Measurements from ENCODE around the gene PPP1R12B.
"Not testable (repeated sequence)": the region's sequence is repeated elsewhere in the genome, so short reads cannot be mapped to it uniquely, and the experiment has no call there.

Gene PPP1R12B

GRCh38 chr1:202546377-202546776, 197.9 kb downstream of the PPP1R12B start:
- not testable (repeated sequence) for H3K36me3 Mint-ChIP-seq (ENCODE audit: low read depth); DNase-seq; H3K4me3 Mint-ChIP-seq; H3K27ac Mint-ChIP-seq; H3K27me3 Mint-ChIP-seq; H3K9me3 Mint-ChIP-seq
- H3K4me1 Mint-ChIP-seq (ENCODE audit: low read depth) = peaks cover 11% of the 10 kb centered on the region

GRCh38 chr1:202546796-202547195, 198.3 kb downstream of the PPP1R12B start:
- not testable (repeated sequence) for H3K9me3 Mint-ChIP-seq; H3K27me3 Mint-ChIP-seq; H3K27ac Mint-ChIP-seq; H3K36me3 Mint-ChIP-seq (ENCODE audit: low read depth); DNase-seq; H3K4me3 Mint-ChIP-seq
- H3K4me1 Mint-ChIP-seq (ENCODE audit: low read depth) = peaks cover 11% of the 10 kb centered on the region

GRCh38 chr1:202547215-202547614, 198.7 kb downstream of the PPP1R12B start:
- no peak overlapping the region for H3K27ac Mint-ChIP-seq

GRCh38 chr1:202550088-202550487, 201.6 kb downstream of the PPP1R12B start:
- not testable (repeated sequence) for H3K36me3 Mint-ChIP-seq (ENCODE audit: low read depth); H3K4me3 Mint-ChIP-seq; H3K27ac Mint-ChIP-seq; H3K9me3 Mint-ChIP-seq; H3K27me3 Mint-ChIP-seq; DNase-seq
- peaks cover 14% of the 10 kb centered on the region for H3K4me1 Mint-ChIP-seq (ENCODE audit: low read depth)

More at GRCh38 chr1:202547215-202547614, 198.7 kb downstream of the PPP1R12B start:
- no peak for DNase-seq
- peaks cover 11% of the 10 kb centered on the region for H3K4me1 Mint-ChIP-seq (ENCODE audit: low read depth)
- H3K27me3 Mint-ChIP-seq = no peaks in the 10 kb centered on the region
- no peak overlapping the region for H3K4me3 Mint-ChIP-seq
- H3K9me3 Mint-ChIP-seq = no peaks in the 10 kb centered on the region
- H3K36me3 Mint-ChIP-seq (ENCODE audit: low read depth) = peaks cover 4% of the 10 kb centered on the region

GRCh38 chr1:202551683-202552082, 203.2 kb downstream of the PPP1R12B start:
- peaks cover 9% of the 10 kb centered on the region for H3K4me1 Mint-ChIP-seq (ENCODE audit: low read depth)
- peaks cover 4% of the 10 kb centered on the region for H3K36me3 Mint-ChIP-seq (ENCODE audit: low read depth)
- H3K9me3 Mint-ChIP-seq = no peaks in the 10 kb centered on the region
- no peak for DNase-seq
- H3K4me3 Mint-ChIP-seq = no peak overlapping the region
- no peak overlapping the region for H3K27ac Mint-ChIP-seq
- H3K27me3 Mint-ChIP-seq = no peaks in the 10 kb centered on the region

- not testable (repeated sequence) for H3K27ac Mint-ChIP-seq; H3K9me3 Mint-ChIP-seq; H3K4me1 Mint-ChIP-seq (ENCODE audit: low read depth); H3K27me3 Mint-ChIP-seq; H3K36me3 Mint-ChIP-seq (ENCODE audit: low read depth); DNase-seq; H3K4me3 Mint-ChIP-seq
Observed at GRCh38 chr1:202552615-202553014, 204.1 kb downstream of the PPP1R12B start.

- DNase-seq; H3K27ac Mint-ChIP-seq; H3K4me1 Mint-ChIP-seq (ENCODE audit: low read depth); H3K4me3 Mint-ChIP-seq; H3K36me3 Mint-ChIP-seq (ENCODE audit: low read depth); H3K27me3 Mint-ChIP-seq; H3K9me3 Mint-ChIP-seq: not testable (repeated sequence)
Observed at GRCh38 chr1:202553078-202553477, 204.6 kb downstream of the PPP1R12B start.

- DNase-seq = no peak
- Mint-ChIP-seq H3K4me1 (ENCODE audit: low read depth) (peaks cover 3% of the 10 kb centered on the region), H3K9me3 (no peaks in the 10 kb centered on the region), H3K27me3 (no peaks in the 10 kb centered on the region), H3K4me3 (no peak overlapping the region), H3K36me3 (ENCODE audit: low read depth) (peaks cover 4% of the 10 kb centered on the region), H3K27ac (no peak overlapping the region)
Observed at GRCh38 chr1:202553560-202554038, 205.1 kb downstream of the PPP1R12B start.

GRCh38 chr1:202554619-202555018, 206.1 kb downstream of the PPP1R12B start:
- H3K9me3 Mint-ChIP-seq, DNase-seq, H3K27me3 Mint-ChIP-seq: not testable (repeated sequence)

GRCh38 chr1:202556037-202556436, 207.5 kb downstream of the PPP1R12B start:
- H3K27me3 Mint-ChIP-seq; DNase-seq; H3K4me1 Mint-ChIP-seq (ENCODE audit: low read depth); H3K36me3 Mint-ChIP-seq (ENCODE audit: low read depth); H3K9me3 Mint-ChIP-seq; H3K27ac Mint-ChIP-seq; H3K4me3 Mint-ChIP-seq: not testable (repeated sequence)

More at GRCh38 chr1:202554619-202555018, 206.1 kb downstream of the PPP1R12B start:
- H3K27ac Mint-ChIP-seq; H3K36me3 Mint-ChIP-seq (ENCODE audit: low read depth); H3K4me3 Mint-ChIP-seq; H3K4me1 Mint-ChIP-seq (ENCODE audit: low read depth): not testable (repeated sequence)

GRCh38 chr1:202557662-202558061, 209.2 kb downstream of the PPP1R12B start:
- H3K27me3 Mint-ChIP-seq; H3K4me3 Mint-ChIP-seq; H3K4me1 Mint-ChIP-seq (ENCODE audit: low read depth); H3K36me3 Mint-ChIP-seq (ENCODE audit: low read depth); H3K27ac Mint-ChIP-seq; DNase-seq; H3K9me3 Mint-ChIP-seq: not testable (repeated sequence)

- no peak for DNase-seq
- Mint-ChIP-seq H3K36me3 (ENCODE audit: low read depth) (peaks cover 9% of the 10 kb centered on the region), H3K4me3 (no peak overlapping the region), H3K27me3 (no peaks in the 10 kb centered on the region), H3K27ac (no peak overlapping the region), H3K9me3 (no peaks in the 10 kb centered on the region), H3K4me1 (ENCODE audit: low read depth) (peaks cover 11% of the 10 kb centered on the region)
Observed at GRCh38 chr1:202561240-202561639, 212.7 kb downstream of the PPP1R12B start.

- Mint-ChIP-seq H3K4me1 (ENCODE audit: low read depth) (peaks cover 12% of the 10 kb centered on the region), H3K27me3 (no peaks in the 10 kb centered on the region), H3K4me3 (no peak overlapping the region), H3K27ac (no peak overlapping the region), H3K9me3 (no peaks in the 10 kb centered on the region), H3K36me3 (ENCODE audit: low read depth) (peaks cover 9% of the 10 kb centered on the region)
- DNase-seq = no peak
Observed at GRCh38 chr1:202561726-202562443, 213.4 kb downstream of the PPP1R12B start.

- Mint-ChIP-seq H3K4me3 (no peak overlapping the region), H3K27me3 (no peaks in the 10 kb centered on the region), H3K9me3 (no peaks in the 10 kb centered on the region), H3K36me3 (ENCODE audit: low read depth) (peaks cover 13% of the 10 kb centered on the region), H3K4me1 (ENCODE audit: low read depth) (peaks cover 14% of the 10 kb centered on the region), H3K27ac (no peak overlapping the region)
- no peak for DNase-seq
Observed at GRCh38 chr1:202562444-202563060, 214.1 kb downstream of the PPP1R12B start.

- H3K4me1 Mint-ChIP-seq (ENCODE audit: low read depth) = peaks cover 14% of the 10 kb centered on the region
- H3K36me3 Mint-ChIP-seq (ENCODE audit: low read depth) = peaks cover 21% of the 10 kb centered on the region
- DNase-seq = no peak
- no peaks in the 10 kb centered on the region for H3K9me3 Mint-ChIP-seq
- H3K4me3 Mint-ChIP-seq = no peak overlapping the region
- H3K27me3 Mint-ChIP-seq = no peaks in the 10 kb centered on the region
- no peak overlapping the region for H3K27ac Mint-ChIP-seq
Observed at GRCh38 chr1:202563818-202564217, 215.3 kb downstream of the PPP1R12B start.

Measured in activated T-cell treated with anti-CD3 and anti-CD28 coated beads, Interleukin-2, amount 50 U/mL, for 24 hours (primary cell).